K562 (cell line): ENCODE measurements around the gene YAF2. TPM values are rescaled to one million over a fixed set of nuclear protein-coding genes. Genes with fewer than 3 reads are reported as not detected.

ENCODE experiments used
- ATAC-seq: fragments of 200-7000 bp; cut with Tn5 transposase; 3 replicates; pipeline ENCODE4 v1.9.1; 2020; ENCODE audit warnings: moderate library complexity
- BruUV-seq: library from RNA; stranded (reverse); fragments of 400-500 nt; replicated peaks from 2 replicates; lab custom pipeline; 2021; lab: Mats Ljungman, UMichigan
- CTCF ChIA-PET: fragments of 300-600 bp; formaldehyde crosslinking; extraction: SDS; loops from one replicate; lab custom pipeline; 2021; ENCODE audit warnings: low intra/inter-chr PET ratio; lab: Yijun Ruan, JAX
- POLR2A ChIA-PET: fragments of 300-600, 350-650 bp; sonication (Branson Sonifier 250); formaldehyde crosslinking; extraction: SDS; loops from one replicate; lab custom pipeline; 2021; ENCODE audit warnings: antibody characterized with exemption, inconsistent platforms; lab: Yijun Ruan, JAX
- DNase-seq, 4 experiments: peaks; one replicate each; pipeline versions ENCODE4 v3.0.0 to v3.0.0-alpha.2; 2011 to 2018; ENCODE audit warnings: low spot score in 3 of 4, mixed read lengths in 3 of 4; ENCODE audit errors: extremely low read depth in 1 of 4
- FAIRE-seq: peaks from 2 replicates; lab custom pipeline; 2011; peaks lifted over from hg19 to GRCh38; lab: Jason Lieb, UNC
- H2AFZ ChIP-seq: 2 replicates; pipeline ENCODE4 v1.6.0; 2011; ENCODE audit warnings: low read depth, low read length, control low read depth, inconsistent platforms
- H3K27ac ChIP-seq: fragments of 200-600 bp; 3 replicates; pipeline ENCODE4 v1.8.0; 2011; ENCODE audit warnings: low read depth, mild to moderate bottlenecking, control low read depth, inconsistent platforms, low read length, moderate library complexity, mixed read lengths; ENCODE audit errors: extremely low read depth
- H3K27me3 ChIP-seq, 2 experiments: fragments of 300-600 bp in 1 of 2; 2 replicates in 1 of 2; 3 replicates in 1 of 2; pipeline versions ENCODE4 v1.6.0 to v1.8.0; 2011; ENCODE audit warnings: inconsistent platforms in 2 of 2, low read length in 2 of 2, mild to moderate bottlenecking in 1 of 2, mixed read lengths in 1 of 2, moderate library complexity in 1 of 2; ENCODE audit not compliant: control insufficient read depth in 2 of 2, insufficient read depth in 2 of 2
- H3K36me3 ChIP-seq: fragments of 300-600 bp; 3 replicates; pipeline ENCODE4 v1.8.0; 2011; ENCODE audit warnings: mild to moderate bottlenecking, low read length, inconsistent platforms; ENCODE audit not compliant: control insufficient read depth, insufficient read depth
- H3K4me1 ChIP-seq, 2 experiments: fragments of 200-600 bp in 1 of 2; replicated peaks in 1 of 2; 2 replicates in 1 of 2; 3 replicates in 1 of 2; pipeline versions ENCODE4 v1.5.1 to v1.8.0; 2011; ENCODE audit warnings: inconsistent platforms in 2 of 2, low read length in 2 of 2, mild to moderate bottlenecking in 1 of 2, mixed read lengths in 1 of 2, moderate library complexity in 1 of 2; ENCODE audit not compliant: control insufficient read depth in 2 of 2, insufficient read depth in 2 of 2
- H3K4me2 ChIP-seq: 2 replicates; pipeline ENCODE4 v1.6.1; 2011; ENCODE audit warnings: low read length, control low read depth, inconsistent platforms, mixed read lengths; ENCODE audit not compliant: insufficient read depth
- H3K4me3 ChIP-seq: fragments of 200-600 bp; sonication (generic), shearing (Covaris generic); 2 replicates; pipeline ENCODE4 v1.5.1; 2016; ENCODE audit warnings: control low read depth, inconsistent platforms
- H3K79me2 ChIP-seq: fragments of 200-600 bp; 3 replicates; pipeline ENCODE4 v1.8.0; 2011; ENCODE audit warnings: low read length, inconsistent platforms; ENCODE audit not compliant: control insufficient read depth, insufficient read depth
- H3K9ac ChIP-seq, 2 experiments: 2 replicates each; pipeline versions ENCODE4 v1.6.0 to v1.6.1; 2011; ENCODE audit warnings: low read depth in 2 of 2, low read length in 2 of 2, control low read depth in 1 of 2, inconsistent platforms in 1 of 2, mild to moderate bottlenecking in 1 of 2, mixed read lengths in 1 of 2; ENCODE audit not compliant: insufficient read depth in 1 of 2
- H3K9me1 ChIP-seq: one replicate; pipeline ENCODE4 v1.6.0; 2011; ENCODE audit warnings: inconsistent platforms, mild to moderate bottlenecking, low read length, moderate library complexity; ENCODE audit not compliant: control insufficient read depth, insufficient read depth
- H3K9me3 ChIP-seq: replicated peaks from 2 replicates; pipeline ENCODE4 v1.5.1; 2011; ENCODE audit warnings: low read depth, low read length, inconsistent platforms; ENCODE audit not compliant: control insufficient read depth, insufficient read depth
- H4K20me1 ChIP-seq: replicated peaks from 2 replicates; pipeline ENCODE4 v1.6.1; 2011; ENCODE audit warnings: low read length, inconsistent platforms, mixed read lengths; ENCODE audit not compliant: control insufficient read depth, insufficient read depth
- CHD4 ChIP-seq: fragments of 200-600 bp; sonication (generic); IDR thresholded peaks from 3 replicates; pipeline ENCODE4 v1.6.1; 2012; ENCODE audit warnings: low read depth, mild to moderate bottlenecking, mixed read lengths, low read length, inconsistent platforms; ENCODE audit not compliant: insufficient read depth, insufficient replicate concordance, poor library complexity, severe bottlenecking
- CREBBP ChIP-seq: IDR thresholded peaks from one replicate; pipeline ENCODE4 v1.6.1; 2012; ENCODE audit warnings: low read depth, mild to moderate bottlenecking, control low read depth, inconsistent platforms, low read length
- ERF ChIP-seq: fragments of 450-650 bp; formaldehyde crosslinking; IDR thresholded peaks from 2 replicates; pipeline ENCODE4 v1.4.0; 2020; ENCODE audit warnings: mild to moderate bottlenecking, mixed read lengths
- GABPB1 ChIP-seq: sonication (generic); formaldehyde crosslinking; IDR thresholded peaks from 2 replicates; pipeline ENCODE4 v1.8.0; 2022; ENCODE audit warnings: mild to moderate bottlenecking, missing genetic modification reagents
- MAFF ChIP-seq: IDR thresholded peaks from 2 replicates; pipeline ENCODE4 v1.6.1; 2012; ENCODE audit warnings: low read length, improper control_type of control experiment
- MTA1 ChIP-seq: fragments of 450-650 bp; IDR thresholded peaks from 2 replicates; pipeline ENCODE4 v1.6.1; 2017; ENCODE audit warnings: borderline replicate concordance
- RB1 ChIP-seq: fragments of 450-650 bp; IDR thresholded peaks from 2 replicates; pipeline ENCODE4 v1.6.1; 2017; ENCODE audit warnings: low read depth, mild to moderate bottlenecking
- XRCC3 ChIP-seq: fragments of 450-650 bp; IDR thresholded peaks from 2 replicates; pipeline ENCODE4 v1.6.1; 2017; ENCODE audit warnings: mild to moderate bottlenecking, moderate library complexity
- ZNF79 ChIP-seq: fragments of 250-450 bp; sonication (Bioruptor Pico); IDR thresholded peaks from 2 replicates; pipeline ENCODE4 v1.4.0; 2020; ENCODE audit warnings: low read depth, mild to moderate bottlenecking, moderate library complexity
- WGBS: fragments of 100-300 bp; shearing (Covaris generic); methylation state at CpG from one replicate; pipeline ENCODE4 v1.1.6; 2016; ENCODE audit warnings: low coverage, mixed read lengths; ENCODE audit not compliant: insufficient coverage; ENCODE audit errors: missing lambda C conversion rate; 5-methylcytosine and 5-hydroxymethylcytosine counted together
- in situ Hi-C: fragments of 300-500 bp; cut with MboI; formaldehyde crosslinking; loops from 4 replicates; pipeline ENCODE4 v1.15.0; 2018; ENCODE audit warnings: inconsistent platforms, mixed read lengths
- intact Hi-C: fragments of 100-400 bp; cut with micrococcal nuclease; formaldehyde crosslinking; loops from 2 replicates; pipeline ENCODE4 v1.14.2; 2022
- polyA plus RNA-seq, 8 experiments: library from polyadenylated mRNA; depleted of rRNA in 4 of 8; stranded (reverse) in 5 of 8; unstranded in 3 of 8; fragments of >200 nt; fragmentation: Nextera tagmentation in 2 of 8; fragmentation: Illumina TruSeq in 1 of 8; extraction: Ambion mirVana in 2 of 8; extraction: Trizol in 1 of 8; gene quantifications; 2 replicates each; pipeline versions ENCODE4 v1.2.1 to v1.2.3, GENCODE V29; 2011 to 2014; ENCODE audit warnings: inconsistent platforms in 1 of 8, missing spikeins in 1 of 8
- total RNA-seq, 7 experiments: library from RNA; depleted of rRNA in 6 of 7; stranded (reverse); fragments of >200 nt in 6 of 7; fragmentation: Illumina TruSeq in 2 of 7; extraction: Trizol in 2 of 7; gene quantifications; 2 replicates each; pipeline versions ENCODE4 v1.2.1 to v1.2.3, GENCODE V29; 2011 to 2021; ENCODE audit warnings: low replicate concordance in 1 of 7
- TF ChIP-seq, protein P1 (sequence below): fragments of 250-450 bp; sonication (Bioruptor Pico); IDR thresholded peaks from 2 replicates; pipeline ENCODE4 v1.8.0; 2021; ENCODE audit warnings: mild to moderate bottlenecking, moderate library complexity
- TF ChIP-seq, protein P2 (sequence below): sonication (generic); formaldehyde crosslinking; IDR thresholded peaks from 2 replicates; pipeline ENCODE4 v1.8.1; 2023; ENCODE audit warnings: mild to moderate bottlenecking, missing genetic modification reagents, moderate library complexity
- TF ChIP-seq, protein P3 (sequence below): fragments of 450-650 bp; IDR thresholded peaks from 2 replicates; pipeline ENCODE4 v1.6.1; 2016; ENCODE audit warnings: mild to moderate bottlenecking

Gene YAF2
- total and polyA plus RNA-seq, 9 of the 15 experiments (the other 6 are each of a cell fraction or from before 2014, with no cell fraction given), result 10.6 to 26.4 (median 21.3) TPM

- H3K4me2 ChIP-seq, result no peak overlapping the region
- H3K4me1 ChIP-seq, result no peaks in the 10 kb centered on the region
- no peaks in the 10 kb centered on the region; the same call in 2 of the 3 replicates for H3K36me3 ChIP-seq
- DNase-seq (no peak), ATAC-seq (no peak)
- in situ Hi-C loops, result no loop called here
- CTCF ChIA-PET, result no interaction called here
- no peak overlapping the region for H2AFZ ChIP-seq
- H3K4me3 ChIP-seq, result no peak overlapping the region
- H3K27ac ChIP-seq, result no peak overlapping the region
- H3K9me1 ChIP-seq, result no peaks in the 10 kb centered on the region
- no peak overlapping the region for H3K9ac ChIP-seq
- peaks cover 14% of the 10 kb centered on the region; the same call in 2 of the 3 replicates for H3K79me2 ChIP-seq
- TF ChIP-seq ZNF79 (CRISPR knock-in tag) (no peak), CHD4 (no peak), RB1 (no peak), MTA1 (no peak), CREBBP (no peak), ERF (CRISPR knock-in tag) (no peak), MAFF (no peak), XRCC3 (no peak), GABPB1 (CRISPR knock-in tag) (no peak)
- TF ChIP-seq, protein P1, sequence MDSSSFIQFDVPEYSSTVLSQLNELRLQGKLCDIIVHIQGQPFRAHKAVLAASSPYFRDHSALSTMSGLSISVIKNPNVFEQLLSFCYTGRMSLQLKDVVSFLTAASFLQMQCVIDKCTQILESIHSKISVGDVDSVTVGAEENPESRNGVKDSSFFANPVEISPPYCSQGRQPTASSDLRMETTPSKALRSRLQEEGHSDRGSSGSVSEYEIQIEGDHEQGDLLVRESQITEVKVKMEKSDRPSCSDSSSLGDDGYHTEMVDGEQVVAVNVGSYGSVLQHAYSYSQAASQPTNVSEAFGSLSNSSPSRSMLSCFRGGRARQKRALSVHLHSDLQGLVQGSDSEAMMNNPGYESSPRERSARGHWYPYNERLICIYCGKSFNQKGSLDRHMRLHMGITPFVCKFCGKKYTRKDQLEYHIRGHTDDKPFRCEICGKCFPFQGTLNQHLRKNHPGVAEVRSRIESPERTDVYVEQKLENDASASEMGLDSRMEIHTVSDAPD (CRISPR knock-in tag), result no peak
- TF ChIP-seq, protein P2, sequence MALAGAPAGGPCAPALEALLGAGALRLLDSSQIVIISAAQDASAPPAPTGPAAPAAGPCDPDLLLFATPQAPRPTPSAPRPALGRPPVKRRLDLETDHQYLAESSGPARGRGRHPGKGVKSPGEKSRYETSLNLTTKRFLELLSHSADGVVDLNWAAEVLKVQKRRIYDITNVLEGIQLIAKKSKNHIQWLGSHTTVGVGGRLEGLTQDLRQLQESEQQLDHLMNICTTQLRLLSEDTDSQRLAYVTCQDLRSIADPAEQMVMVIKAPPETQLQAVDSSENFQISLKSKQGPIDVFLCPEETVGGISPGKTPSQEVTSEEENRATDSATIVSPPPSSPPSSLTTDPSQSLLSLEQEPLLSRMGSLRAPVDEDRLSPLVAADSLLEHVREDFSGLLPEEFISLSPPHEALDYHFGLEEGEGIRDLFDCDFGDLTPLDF, result no peak
- TF ChIP-seq, protein P3, sequence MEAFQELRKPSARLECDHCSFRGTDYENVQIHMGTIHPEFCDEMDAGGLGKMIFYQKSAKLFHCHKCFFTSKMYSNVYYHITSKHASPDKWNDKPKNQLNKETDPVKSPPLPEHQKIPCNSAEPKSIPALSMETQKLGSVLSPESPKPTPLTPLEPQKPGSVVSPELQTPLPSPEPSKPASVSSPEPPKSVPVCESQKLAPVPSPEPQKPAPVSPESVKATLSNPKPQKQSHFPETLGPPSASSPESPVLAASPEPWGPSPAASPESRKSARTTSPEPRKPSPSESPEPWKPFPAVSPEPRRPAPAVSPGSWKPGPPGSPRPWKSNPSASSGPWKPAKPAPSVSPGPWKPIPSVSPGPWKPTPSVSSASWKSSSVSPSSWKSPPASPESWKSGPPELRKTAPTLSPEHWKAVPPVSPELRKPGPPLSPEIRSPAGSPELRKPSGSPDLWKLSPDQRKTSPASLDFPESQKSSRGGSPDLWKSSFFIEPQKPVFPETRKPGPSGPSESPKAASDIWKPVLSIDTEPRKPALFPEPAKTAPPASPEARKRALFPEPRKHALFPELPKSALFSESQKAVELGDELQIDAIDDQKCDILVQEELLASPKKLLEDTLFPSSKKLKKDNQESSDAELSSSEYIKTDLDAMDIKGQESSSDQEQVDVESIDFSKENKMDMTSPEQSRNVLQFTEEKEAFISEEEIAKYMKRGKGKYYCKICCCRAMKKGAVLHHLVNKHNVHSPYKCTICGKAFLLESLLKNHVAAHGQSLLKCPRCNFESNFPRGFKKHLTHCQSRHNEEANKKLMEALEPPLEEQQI, result no peak
- TF ChIP-seq, all 486 proteins: peak for 0
- POLR2A ChIA-PET, result no interaction called here
- no peak for FAIRE-seq
- intact Hi-C loops, result no loop called here
- WGBS, result 100% methylated on average over 1 of the region's 1 CpG
- H3K9me3 ChIP-seq, result no peaks in the 10 kb centered on the region
- BruUV-seq, result TSS peak; percentile 13
- H3K27me3 ChIP-seq, result no peaks in the 10 kb centered on the region
- H4K20me1 ChIP-seq, result no peaks in the 10 kb centered on the region; the same call in 1 of the 2 replicates
Observed at GRCh38 chr12:42222724-42223123, 15.3 kb downstream of the YAF2 start.
